H7 (cell line): ENCODE measurements around the gene AHSP. TPM values are rescaled to one million over a fixed set of nuclear protein-coding genes. Genes with fewer than 3 reads are reported as not detected.
"Not testable (repeated sequence)": the region's sequence is repeated elsewhere in the genome, so short reads cannot be mapped to it uniquely, and the experiment has no call there.

Experiments
- DNase-seq: peaks from one replicate; pipeline ENCODE4 v3.0.0; 2012
- H3K27me3 ChIP-seq: 2 replicates; pipeline ENCODE4 v1.6.0; 2011; ENCODE audit warnings: mild to moderate bottlenecking, low read length; ENCODE audit not compliant: control insufficient read depth, insufficient read depth
- H3K36me3 ChIP-seq: replicated peaks from 2 replicates; pipeline ENCODE4 v1.5.1; 2011; ENCODE audit warnings: low read length; ENCODE audit not compliant: control insufficient read depth, insufficient read depth
- H3K4me3 ChIP-seq: 2 replicates; pipeline ENCODE4 v1.5.1; 2011; ENCODE audit warnings: low read depth, mild to moderate bottlenecking, control low read depth, low read length, moderate library complexity; ENCODE audit not compliant: insufficient read depth
- total RNA-seq: library from RNA; depleted of rRNA; stranded (reverse); fragments of >200 nt; shearing (Covaris generic); gene quantifications from 2 replicates; pipeline ENCODE4 v1.2.3, GENCODE V29; 2014

The AHSP gene
- total RNA-seq, 1 experiment from 2014 or later: 0.62 TPM

GRCh38 chr16:31508706-31509195, 18.9 kb upstream of the AHSP start:
- H3K36me3 ChIP-seq: no peaks in the 10 kb centered on the region
- no peak for DNase-seq
- peak overlapping the region; percentile 94 for H3K4me3 ChIP-seq
- no peaks in the 10 kb centered on the region for H3K27me3 ChIP-seq

DNA sequence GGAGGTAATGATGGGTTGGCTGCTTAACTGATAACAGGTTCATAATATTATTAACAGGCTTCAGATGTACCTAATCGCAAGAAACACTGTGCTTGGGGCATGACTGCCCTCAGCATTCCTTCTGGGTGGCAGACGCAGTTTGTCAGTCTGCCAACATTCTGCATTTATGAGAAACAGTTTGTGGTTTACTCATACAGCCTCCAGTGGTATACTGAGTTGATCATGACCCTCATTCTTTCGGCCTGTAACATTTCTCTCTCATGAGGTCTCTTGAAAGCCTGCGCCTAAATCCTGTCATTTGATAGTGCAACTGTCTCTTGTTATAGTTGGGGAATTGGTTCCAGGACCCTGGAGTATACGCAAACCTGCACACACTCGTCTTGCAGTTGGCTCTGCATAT, 14.6 kb upstream of the AHSP start:
- no peak overlapping the region for H3K4me3 ChIP-seq
- H3K36me3 ChIP-seq: no peaks in the 10 kb centered on the region
- no peak for DNase-seq
- no peaks in the 10 kb centered on the region for H3K27me3 ChIP-seq

DNA sequence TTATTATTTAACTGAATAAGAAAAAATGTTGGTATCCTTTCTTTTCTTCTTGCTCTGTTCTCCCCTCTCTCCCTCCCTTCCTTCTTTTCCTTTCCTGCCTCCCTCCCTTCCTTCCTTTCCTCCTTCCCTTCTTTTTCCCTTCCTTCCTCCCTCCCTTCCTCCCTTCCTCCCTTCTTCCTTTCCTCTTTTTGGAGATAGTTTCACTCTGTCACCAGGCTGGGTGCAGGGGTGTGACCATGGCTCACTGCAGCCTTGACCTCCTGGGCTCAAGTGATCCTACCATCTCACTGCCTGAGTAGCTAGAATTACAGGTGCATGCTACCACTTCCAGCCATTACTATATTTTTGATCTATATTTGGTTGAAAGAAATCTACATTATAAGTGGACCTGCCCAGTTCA, 13.8 kb upstream of the AHSP start:
- no peaks in the 10 kb centered on the region for H3K27me3 ChIP-seq
- H3K4me3 ChIP-seq: no peak overlapping the region
- no peak for DNase-seq
- no peaks in the 10 kb centered on the region for H3K36me3 ChIP-seq

GRCh38 chr16:31517800-31518402, 9.8 kb upstream of the AHSP start:
- Histone ChIP-seq H3K36me3 (no peaks in the 10 kb centered on the region), H3K4me3 (no peak overlapping the region), H3K27me3 (no peaks in the 10 kb centered on the region)
- DNase-seq: no peak

DNA sequence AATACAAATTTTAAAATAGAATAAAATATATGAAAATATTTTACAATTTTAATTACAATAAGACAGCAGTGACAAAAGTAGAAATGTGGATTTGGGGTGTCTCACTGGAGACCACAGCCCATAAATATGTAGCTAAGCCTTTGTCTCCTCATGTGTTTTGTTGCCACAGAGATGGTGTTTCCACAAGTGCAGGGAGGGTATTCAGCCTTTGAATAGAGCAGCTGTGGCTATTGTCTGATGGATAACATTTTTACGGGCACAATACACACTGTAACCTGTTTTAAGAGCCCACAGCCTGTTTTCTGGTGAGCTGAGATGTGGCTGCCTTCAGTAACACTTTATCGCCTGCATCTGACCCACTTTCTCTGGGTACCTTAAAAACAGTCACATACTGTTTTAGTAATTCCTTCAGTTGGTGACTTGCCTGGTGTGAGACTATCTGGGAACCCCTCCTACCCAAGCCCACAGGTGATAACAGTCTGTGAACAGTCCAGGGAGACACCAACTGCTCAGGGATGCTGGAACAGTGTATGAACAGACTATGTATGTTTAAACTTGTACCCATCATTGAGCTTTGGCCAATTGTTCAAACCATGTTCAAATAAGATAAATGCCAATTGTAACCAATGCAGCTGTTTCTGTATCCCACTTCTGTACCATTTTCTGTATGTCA, 7.8 kb upstream of the AHSP start:
- DNase-seq: no peak
- Histone ChIP-seq H3K4me3 (no peak overlapping the region), H3K36me3 (no peaks in the 10 kb centered on the region), H3K27me3 (no peaks in the 10 kb centered on the region)

DNA sequence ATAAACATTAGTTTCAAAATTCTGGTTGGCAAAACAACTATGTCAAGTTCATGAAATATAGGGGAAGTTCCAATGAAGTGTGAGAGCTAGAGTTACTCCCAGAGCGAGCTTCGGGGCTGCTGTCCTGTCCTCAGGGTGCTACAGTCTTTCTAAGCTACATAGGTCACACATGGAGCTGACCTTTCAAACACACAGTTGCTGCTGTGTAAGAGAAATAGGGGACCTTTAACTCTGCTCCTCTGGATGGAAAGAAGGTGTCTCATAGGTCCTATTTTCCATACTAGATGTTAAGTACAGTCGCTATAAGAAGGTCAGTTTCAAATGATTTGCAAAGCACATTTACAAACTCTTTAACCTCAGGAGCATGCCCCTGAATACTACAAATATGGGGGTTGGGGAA, 6.3 kb upstream of the AHSP start:
- Histone ChIP-seq H3K4me3 (no peak overlapping the region), H3K36me3 (no peaks in the 10 kb centered on the region), H3K27me3 (no peaks in the 10 kb centered on the region)
- no peak for DNase-seq

- DNase-seq: no peak
- H3K36me3 ChIP-seq: no peaks in the 10 kb centered on the region
- no peaks in the 10 kb centered on the region for H3K27me3 ChIP-seq
- no peak overlapping the region for H3K4me3 ChIP-seq
These were observed 5.6 kb upstream of the AHSP start for GRCh38 chr16:31522071-31522470.

DNA sequence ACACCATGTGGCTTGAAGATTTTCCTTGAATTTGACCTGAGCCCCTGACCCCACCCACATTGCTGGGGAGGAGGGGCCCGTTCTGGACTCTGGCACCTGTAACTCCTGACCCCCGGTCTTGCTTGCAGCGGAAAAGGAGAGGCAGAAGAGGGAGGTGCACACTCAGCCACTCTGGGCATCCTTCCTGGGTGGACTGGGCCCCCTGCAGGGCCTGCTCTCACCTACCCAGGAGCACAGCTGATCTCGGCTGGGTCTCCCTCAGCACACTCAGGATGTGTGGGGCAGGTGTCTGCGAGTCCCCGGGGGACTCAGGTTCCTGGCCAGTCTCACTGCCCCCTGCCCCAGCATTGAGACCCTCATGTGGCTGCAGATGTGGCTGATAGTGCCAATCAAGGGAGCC, 3.9 kb upstream of the AHSP start:
- H3K4me3 ChIP-seq, H3K27me3 ChIP-seq, DNase-seq: not testable (repeated sequence)

GRCh38 chr16:31525113-31525512, 2.6 kb upstream of the AHSP start:
- no peak for DNase-seq

More for the DNA sequence above, 3.9 kb upstream of the AHSP start:
- H3K36me3 ChIP-seq: not testable (repeated sequence)

GRCh38 chr16:31528523-31529107, 915 bp downstream of the AHSP start:
- no peaks in the 10 kb centered on the region for H3K36me3 ChIP-seq
- H3K27me3 ChIP-seq: peaks cover 33% of the 10 kb centered on the region
- DNase-seq: peak; percentile 42
- peak overlapping the region; percentile 50 for H3K4me3 ChIP-seq

More at GRCh38 chr16:31525113-31525512, 2.6 kb upstream of the AHSP start:
- no peaks in the 10 kb centered on the region for H3K36me3 ChIP-seq
- no peak overlapping the region for H3K4me3 ChIP-seq
- peaks cover 21% of the 10 kb centered on the region for H3K27me3 ChIP-seq

DNA sequence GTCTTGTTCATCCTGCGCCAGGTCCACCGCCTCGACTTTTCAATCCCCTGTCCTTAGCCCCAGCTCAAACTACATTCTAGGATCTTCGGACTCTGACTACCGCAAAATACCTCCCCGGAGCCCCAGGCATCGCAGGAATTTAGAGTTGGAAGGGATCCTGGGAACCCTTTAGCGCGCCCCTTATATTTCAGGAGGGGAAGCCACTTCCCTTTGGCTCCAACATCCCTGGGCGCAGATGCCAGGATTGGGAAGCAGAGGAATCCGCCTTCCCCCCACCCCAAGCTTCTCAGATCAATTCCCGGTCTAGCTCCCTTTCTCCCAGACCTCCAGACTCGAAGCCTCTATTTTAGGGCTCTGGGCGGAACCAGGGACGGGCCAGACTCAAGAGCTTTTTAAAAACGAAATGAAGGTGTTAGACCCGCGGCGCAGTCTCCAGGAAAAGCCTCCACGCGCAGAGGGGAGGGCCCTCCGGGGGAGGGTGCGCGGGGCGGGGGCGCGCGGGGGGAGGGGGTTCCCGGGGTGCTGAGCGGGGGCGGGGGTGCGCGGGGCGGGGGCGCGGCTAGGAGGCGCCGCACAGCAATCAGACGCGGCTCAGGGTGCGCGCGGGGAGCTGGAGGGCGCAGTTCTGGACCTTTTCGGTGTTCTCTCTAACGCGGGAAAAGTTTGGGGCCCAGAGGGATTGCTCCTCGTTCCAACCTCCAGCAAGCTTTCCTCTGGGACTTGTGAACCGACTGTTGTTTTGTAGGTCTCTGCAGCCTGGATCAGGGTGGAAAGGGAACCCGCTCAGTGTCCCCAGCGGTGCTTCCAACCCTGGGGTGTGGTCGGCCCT, 1.6 kb downstream of the AHSP start:
- H3K27me3 ChIP-seq: peaks cover 33% of the 10 kb centered on the region
- no peaks in the 10 kb centered on the region for H3K36me3 ChIP-seq
- DNase-seq: peak; percentile 80
- H3K4me3 ChIP-seq: peak overlapping the region; percentile 50

DNA sequence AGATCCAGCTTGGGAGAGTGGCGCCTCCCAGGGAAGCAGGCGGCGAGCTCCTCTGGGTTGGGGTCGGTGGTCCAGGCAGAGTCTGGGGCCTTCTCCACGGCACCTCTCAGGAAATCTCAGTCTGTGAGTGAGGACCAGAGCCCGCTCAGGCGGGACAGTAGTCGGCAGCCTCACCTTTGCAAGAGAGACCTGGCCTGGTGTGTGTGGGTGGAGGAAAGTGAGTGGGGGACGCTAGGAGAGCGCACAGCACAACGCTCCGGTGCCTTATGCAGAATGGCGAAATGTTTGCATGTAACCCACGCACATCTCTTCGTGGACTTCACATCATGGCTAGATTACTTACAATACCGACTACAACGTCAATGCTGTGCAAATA, 2.2 kb downstream of the AHSP start:
- Histone ChIP-seq H3K27me3 (peaks cover 33% of the 10 kb centered on the region), H3K4me3 (peak overlapping the region; percentile 50), H3K36me3 (no peaks in the 10 kb centered on the region)
- no peak for DNase-seq

DNA sequence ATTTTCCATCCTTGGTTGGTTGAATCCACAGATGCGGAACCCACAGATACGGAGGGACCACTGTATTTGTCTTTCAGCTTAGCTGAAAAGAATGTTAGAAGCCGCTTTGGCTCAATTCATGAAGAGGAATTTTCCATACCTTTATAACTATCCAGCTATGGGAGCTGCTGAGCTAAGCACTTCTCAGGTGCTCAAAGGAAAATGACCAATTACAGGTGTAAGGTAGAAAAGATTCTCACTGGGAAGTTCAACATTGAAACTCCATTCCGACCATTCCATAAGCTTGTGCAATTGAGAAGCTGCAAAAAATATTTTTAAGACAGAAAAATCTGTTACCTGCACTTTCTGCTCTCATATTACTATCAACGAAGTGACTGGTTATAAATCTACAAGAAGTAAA, 2.7 kb downstream of the AHSP start:
- Histone ChIP-seq H3K36me3 (no peaks in the 10 kb centered on the region), H3K4me3 (no peak overlapping the region), H3K27me3 (peaks cover 33% of the 10 kb centered on the region)
- no peak for DNase-seq

DNA sequence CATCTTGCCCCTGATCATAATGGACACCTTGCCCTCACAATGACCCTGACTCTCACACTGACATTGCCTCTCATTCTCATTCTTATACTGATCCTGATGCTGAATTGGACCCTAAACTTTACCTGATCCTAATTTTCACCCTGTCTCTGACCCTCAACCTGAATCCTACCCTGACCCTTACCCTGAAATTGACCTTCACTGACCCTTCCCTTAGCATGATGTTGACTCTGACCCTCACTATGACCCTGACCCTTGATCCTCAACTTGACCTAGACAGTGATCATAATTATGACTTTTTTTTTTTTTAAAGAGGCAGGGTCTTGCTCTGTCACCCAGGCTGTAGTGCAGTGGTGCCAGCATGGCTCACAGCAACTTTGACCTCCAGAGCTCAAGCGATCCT, 3.4 kb downstream of the AHSP start:
- no peak for DNase-seq
- Histone ChIP-seq H3K27me3 (peaks cover 33% of the 10 kb centered on the region), H3K36me3 (no peaks in the 10 kb centered on the region), H3K4me3 (no peak overlapping the region)
